ENCODE data around the gene CCDC33. TPM values are rescaled to one million over a fixed set of nuclear protein-coding genes. Genes with fewer than 3 reads are reported as not detected.
A peak's percentile ranks its signal among the peaks of the same experiment; 100 is the strongest.

The CCDC33 gene
- total RNA-seq, 1 donor from 2014 or later = 4.2 TPM

DNA sequence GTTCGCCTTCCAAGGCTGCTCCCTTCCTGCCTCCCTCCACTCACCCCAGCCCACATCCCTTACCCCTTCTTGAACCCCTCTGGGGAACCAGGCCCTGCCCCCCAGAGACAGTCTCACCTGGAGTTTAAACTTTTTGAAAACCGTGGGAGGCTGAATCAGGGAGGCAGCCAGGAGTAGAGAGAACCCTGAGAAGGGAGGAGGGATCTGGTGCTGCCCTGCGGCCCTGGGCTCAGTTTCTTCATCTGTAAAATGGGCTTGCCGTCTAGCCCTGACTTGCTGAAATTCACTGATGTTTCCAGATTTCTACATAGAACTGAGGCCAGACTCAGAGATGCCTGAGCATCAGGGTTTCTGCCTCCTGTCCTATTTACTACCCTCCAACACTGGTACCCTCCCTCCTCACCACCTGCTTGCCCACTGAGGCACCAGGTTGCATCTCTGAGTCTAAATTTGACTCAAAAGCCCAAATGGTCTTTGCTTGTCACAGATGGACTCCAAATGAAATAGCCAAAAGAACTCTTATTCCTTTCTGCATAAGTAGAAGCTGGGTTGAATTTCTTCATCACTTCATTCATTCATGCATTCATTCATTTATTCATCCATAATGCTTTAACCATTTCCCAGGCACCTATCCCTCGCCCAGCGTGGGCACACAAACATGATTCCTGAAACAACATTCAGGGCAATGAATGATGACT lies 21.7 kb upstream of the CCDC33 start:
- H3K4me3 Mint-ChIP-seq = no peak overlapping the region

DNA sequence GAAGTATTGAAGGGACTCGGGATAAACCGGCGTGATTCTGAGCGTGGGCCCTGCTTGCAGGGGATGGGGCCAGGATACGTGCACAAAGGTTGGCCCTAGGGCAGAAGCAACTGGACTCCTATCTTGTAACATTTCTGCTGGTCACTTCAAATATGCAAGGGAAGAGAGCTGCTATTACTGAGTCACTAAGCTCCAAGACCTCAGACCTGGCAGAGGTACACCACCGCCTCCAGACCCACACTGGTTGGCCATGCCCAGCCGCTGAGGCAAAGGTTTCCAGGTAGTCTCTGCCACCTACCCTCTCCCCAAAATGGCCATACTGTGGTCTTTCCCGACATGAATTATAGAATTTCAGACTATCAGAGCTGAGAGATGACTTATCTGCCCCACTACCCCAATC lies 20.2 kb upstream of the CCDC33 start:
- H3K27ac Mint-ChIP-seq = no peak overlapping the region
- H3K9me3 Mint-ChIP-seq = no peaks in the 10 kb centered on the region
- TF ChIP-seq, protein P1, sequence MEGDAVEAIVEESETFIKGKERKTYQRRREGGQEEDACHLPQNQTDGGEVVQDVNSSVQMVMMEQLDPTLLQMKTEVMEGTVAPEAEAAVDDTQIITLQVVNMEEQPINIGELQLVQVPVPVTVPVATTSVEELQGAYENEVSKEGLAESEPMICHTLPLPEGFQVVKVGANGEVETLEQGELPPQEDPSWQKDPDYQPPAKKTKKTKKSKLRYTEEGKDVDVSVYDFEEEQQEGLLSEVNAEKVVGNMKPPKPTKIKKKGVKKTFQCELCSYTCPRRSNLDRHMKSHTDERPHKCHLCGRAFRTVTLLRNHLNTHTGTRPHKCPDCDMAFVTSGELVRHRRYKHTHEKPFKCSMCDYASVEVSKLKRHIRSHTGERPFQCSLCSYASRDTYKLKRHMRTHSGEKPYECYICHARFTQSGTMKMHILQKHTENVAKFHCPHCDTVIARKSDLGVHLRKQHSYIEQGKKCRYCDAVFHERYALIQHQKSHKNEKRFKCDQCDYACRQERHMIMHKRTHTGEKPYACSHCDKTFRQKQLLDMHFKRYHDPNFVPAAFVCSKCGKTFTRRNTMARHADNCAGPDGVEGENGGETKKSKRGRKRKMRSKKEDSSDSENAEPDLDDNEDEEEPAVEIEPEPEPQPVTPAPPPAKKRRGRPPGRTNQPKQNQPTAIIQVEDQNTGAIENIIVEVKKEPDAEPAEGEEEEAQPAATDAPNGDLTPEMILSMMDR (IDR thresholded peaks at IDR 0.05; ENCODE audit: unreplicated experiment) = no peak
- peaks cover 33% of the 10 kb centered on the region for H3K4me1 Mint-ChIP-seq
- DNase-seq (ENCODE audit: low spot score in 2 of 2, unreplicated experiment in 2 of 2) = no peak
- no peaks in the 10 kb centered on the region for H3K36me3 Mint-ChIP-seq
- peaks cover 10% of the 10 kb centered on the region for H3K27me3 Mint-ChIP-seq (ENCODE audit: low read depth)
- no peak overlapping the region for H3K4me3 Mint-ChIP-seq

More for the DNA sequence above, 21.7 kb upstream of the CCDC33 start:
- Mint-ChIP-seq H3K4me1 (peaks cover 36% of the 10 kb centered on the region), H3K9me3 (no peaks in the 10 kb centered on the region), H3K27me3 (ENCODE audit: low read depth) (peaks cover 4% of the 10 kb centered on the region), H3K36me3 (no peaks in the 10 kb centered on the region), H3K27ac (peak overlapping the region; percentile 32)
- TF ChIP-seq, protein P1 (IDR thresholded peaks at IDR 0.05; ENCODE audit: unreplicated experiment) = no peak
- no peak for DNase-seq (ENCODE audit: low spot score in 2 of 2, unreplicated experiment in 2 of 2)

DNA sequence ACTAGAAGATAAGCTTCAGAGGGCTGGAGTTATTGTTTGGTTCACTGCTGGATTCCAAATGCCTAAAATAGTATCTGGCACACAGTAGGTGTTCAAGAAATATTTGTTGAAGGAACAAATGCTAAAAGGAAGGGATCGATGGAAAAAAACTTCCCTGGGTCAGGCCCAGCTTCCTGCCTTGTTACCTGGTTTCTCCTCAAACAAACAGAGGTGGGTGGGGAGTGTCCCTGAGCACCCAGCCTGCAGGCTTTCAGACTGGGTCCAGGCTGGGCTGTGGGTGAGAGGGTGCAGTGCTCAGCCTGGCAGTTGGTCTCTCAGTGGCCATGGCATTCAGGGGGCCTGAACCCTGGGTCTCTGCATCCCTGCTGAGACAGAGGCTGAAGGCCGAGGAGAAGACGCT lies 19.2 kb upstream of the CCDC33 start:
- no peak overlapping the region for H3K4me3 Mint-ChIP-seq
- no peak overlapping the region for H3K27ac Mint-ChIP-seq
- peaks cover 40% of the 10 kb centered on the region for H3K4me1 Mint-ChIP-seq
- H3K36me3 Mint-ChIP-seq = no peaks in the 10 kb centered on the region
- no peak for DNase-seq (ENCODE audit: low spot score in 2 of 2, unreplicated experiment in 2 of 2)
- TF ChIP-seq, protein P1 (IDR thresholded peaks at IDR 0.05; ENCODE audit: unreplicated experiment) = no peak
- no peaks in the 10 kb centered on the region for H3K9me3 Mint-ChIP-seq
- H3K27me3 Mint-ChIP-seq (ENCODE audit: low read depth) = peaks cover 10% of the 10 kb centered on the region

DNA sequence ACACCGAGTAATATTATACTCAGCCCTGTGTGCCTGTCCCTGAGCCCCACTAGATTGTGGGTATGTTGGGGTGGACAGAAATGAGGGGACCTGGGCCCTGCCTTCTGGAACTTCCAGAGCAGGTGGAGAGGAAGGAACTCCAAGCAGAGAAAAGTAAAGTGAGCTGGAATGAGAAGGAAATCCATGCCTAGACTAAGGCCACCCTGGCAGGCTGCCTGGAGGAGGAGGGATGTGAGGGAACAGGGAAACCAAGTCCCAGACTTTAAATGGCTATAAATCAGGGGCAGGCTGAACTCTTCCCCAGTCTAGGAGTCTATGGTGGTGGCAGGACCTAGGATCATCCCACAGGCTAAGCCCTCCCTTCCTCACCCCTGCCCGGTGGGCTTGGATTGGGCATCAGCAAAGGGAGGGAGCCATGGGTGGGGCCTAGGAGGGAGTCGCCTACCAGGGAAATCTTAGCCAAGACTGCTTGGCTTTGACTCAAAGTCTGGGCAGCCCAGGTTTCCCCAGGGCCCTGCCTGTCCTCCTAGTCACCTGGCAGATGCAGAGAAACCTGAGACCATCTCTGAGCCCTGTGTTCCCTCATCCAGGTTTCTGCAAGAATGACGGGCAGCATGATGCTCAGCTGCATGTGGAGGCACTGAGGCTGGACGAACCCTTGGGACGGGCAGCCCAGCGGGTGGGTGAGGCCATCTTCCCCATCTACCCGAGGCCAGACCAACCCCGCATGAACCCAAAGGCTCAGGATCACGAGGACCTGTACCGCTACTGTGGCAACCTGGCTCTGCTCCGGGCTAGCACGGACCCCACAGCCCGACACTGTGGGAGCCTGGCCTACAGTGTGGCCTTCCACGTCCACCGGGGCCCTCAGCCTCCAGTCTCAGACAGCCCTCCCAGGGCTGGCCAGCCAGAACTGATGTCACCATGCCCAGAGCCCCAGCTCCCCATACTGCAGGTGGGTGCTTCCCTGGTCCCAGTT lies 17.9 kb upstream of the CCDC33 start:
- H3K4me1 Mint-ChIP-seq = peaks cover 49% of the 10 kb centered on the region
- TF ChIP-seq, protein P1 (IDR thresholded peaks at IDR 0.05; ENCODE audit: unreplicated experiment) = no peak
- H3K9me3 Mint-ChIP-seq = no peaks in the 10 kb centered on the region

DNA sequence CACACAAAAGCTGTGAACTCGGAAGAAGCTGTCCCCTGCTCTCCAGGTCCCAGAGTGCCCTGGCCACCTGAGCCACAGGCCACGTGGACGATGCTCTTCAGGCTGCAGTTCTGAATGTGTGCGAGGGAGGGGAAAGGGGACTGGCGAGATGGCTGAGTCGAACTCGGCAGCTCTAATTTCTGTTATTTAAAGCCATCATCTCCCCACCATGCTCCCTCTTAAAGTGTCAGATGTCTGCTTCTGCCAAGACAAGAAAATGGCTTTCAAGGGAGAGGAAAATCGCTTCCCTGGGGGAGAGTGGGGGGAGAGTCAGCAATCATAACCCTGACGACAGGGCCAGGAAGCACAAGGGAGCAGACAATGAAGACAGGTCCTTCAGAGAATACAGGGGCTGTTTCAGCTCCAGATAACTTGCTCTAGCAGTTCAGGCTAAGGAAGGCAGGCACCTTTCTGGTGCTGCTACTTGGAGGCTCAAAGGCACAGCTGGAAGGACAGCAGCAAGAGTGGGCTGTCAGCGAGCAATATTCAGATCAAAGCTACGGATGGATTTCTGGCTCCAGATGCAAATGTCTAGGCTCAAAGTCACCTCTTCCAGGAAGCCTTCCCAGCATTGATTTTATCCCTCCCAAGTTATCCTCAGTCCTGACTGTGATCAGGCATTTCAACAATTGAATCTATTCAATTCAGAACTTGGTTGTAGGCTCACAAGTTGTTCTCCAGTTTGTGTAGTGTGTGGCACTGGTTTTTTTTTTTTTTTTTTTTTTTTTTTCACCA lies 15.5 kb upstream of the CCDC33 start:
- Mint-ChIP-seq H3K27ac (peak overlapping the region; percentile 3), H3K4me1 (peaks cover 44% of the 10 kb centered on the region), H3K27me3 (ENCODE audit: low read depth) (peaks cover 16% of the 10 kb centered on the region), H3K9me3 (no peaks in the 10 kb centered on the region), H3K4me3 (no peak overlapping the region), H3K36me3 (no peaks in the 10 kb centered on the region)
- DNase-seq (ENCODE audit: low spot score in 2 of 2, unreplicated experiment in 2 of 2) = no peak
- TF ChIP-seq, protein P1 (IDR thresholded peaks at IDR 0.05; ENCODE audit: unreplicated experiment) = no peak

More for the DNA sequence above, 17.9 kb upstream of the CCDC33 start:
- H3K4me3 Mint-ChIP-seq = no peak overlapping the region
- H3K27me3 Mint-ChIP-seq (ENCODE audit: low read depth) = peaks cover 16% of the 10 kb centered on the region
- no peaks in the 10 kb centered on the region for H3K36me3 Mint-ChIP-seq
- H3K27ac Mint-ChIP-seq = no peak overlapping the region
- no peak for DNase-seq (ENCODE audit: low spot score in 2 of 2, unreplicated experiment in 2 of 2)

Measured in mesothelial cell of epicardium (in vitro differentiated cells).